ENCODE data around the gene SUMO2.
"Not testable (repeated sequence)": the region's sequence is repeated elsewhere in the genome, so short reads cannot be mapped to it uniquely, and the experiment has no call there.

Gene SUMO2

GRCh38 chr17:75151930-75152329 lies 30.8 kb downstream of the SUMO2 start:
- DNase-seq (ENCODE audit: insufficient read length, low spot score) (no peak), FAIRE-seq (no peak)

DNA sequence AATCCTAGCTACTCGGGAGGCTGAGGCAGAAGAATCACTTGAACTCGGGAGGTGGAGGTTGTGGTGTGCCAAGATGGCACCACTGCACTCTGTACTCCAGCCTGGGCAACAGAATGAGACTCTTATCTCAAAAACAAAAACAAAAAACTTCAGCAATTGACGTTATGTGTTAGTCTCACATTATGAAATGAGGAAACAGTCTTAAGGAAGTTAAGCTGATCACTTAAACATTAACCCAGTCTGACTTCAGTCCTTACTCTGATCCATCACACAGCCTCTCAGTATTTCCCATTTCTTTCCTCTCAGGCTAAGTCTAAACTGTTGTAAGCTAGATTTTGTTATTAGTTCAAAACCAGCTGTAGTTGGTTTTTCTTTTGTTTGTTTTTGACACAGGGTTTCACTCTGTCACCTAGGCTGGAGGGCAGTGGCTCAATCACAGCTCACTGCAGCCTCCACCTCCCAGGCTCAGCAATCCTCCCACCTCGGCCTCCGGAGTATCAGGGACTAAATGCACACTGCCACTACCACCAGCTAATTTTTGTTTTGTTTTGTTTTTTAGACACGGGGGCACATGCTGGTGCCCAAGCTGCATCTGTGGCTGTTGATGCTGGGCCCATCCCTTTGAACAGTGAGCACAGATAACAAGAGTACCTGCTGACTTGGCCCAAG lies 34.7 kb downstream of the SUMO2 start:
- DNase-seq (ENCODE audit: insufficient read length, low spot score) (no peak), FAIRE-seq (peak; percentile 56)

DNA sequence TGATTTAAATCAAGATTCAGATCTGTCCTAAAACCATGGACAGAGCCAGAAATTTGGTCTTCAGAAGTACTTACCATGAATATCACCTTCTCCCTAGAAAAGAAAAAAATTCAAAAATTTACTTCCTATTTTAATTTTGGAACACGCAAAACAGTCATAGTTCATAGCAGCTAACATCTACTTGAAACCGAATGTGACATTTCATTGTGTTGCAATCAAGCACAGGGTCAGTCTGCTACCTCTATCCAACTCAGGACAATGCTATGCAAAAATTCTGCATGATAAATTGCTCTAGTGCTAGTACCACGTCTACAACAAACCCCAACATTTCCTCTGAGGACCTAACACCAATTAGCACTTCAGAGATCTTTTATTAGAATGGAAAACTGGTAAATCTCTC lies 36.2 kb downstream of the SUMO2 start:
- FAIRE-seq = no peak
- DNase-seq (ENCODE audit: insufficient read length, low spot score) = no peak

- FAIRE-seq = no peak
- no peak for DNase-seq (ENCODE audit: insufficient read length, low spot score)
Observed at GRCh38 chr17:75144816-75145512, 37.8 kb downstream of the SUMO2 start.

GRCh38 chr17:75142236-75142971 lies 40.4 kb downstream of the SUMO2 start:
- DNase-seq (ENCODE audit: insufficient read length, low spot score) = no peak
- no peak for FAIRE-seq

GRCh38 chr17:75138519-75138918 lies 44.2 kb downstream of the SUMO2 start:
- FAIRE-seq (no peak), DNase-seq (ENCODE audit: insufficient read length, low spot score) (no peak)

DNA sequence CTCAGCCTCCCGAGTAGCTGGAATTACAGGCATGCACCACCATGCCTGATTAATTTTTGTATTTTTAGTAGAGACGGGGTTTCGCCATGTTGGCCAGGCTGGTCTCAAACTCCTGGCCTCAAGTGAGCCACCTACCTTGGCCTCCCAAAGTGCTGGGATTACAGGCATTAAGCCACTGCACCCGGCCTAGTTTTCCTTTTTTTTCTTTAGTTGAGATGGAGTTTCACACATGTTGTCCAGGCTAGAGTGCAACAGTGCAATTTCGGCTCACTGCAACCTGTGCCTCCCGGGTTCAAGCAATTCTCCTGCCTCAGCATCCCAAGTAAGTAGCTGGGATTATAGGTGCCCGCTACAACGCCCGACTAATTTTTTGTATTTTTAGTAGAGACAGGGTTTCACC lies 45.0 kb downstream of the SUMO2 start:
- DNase-seq (ENCODE audit: insufficient read length, low spot score); FAIRE-seq: not testable (repeated sequence)

GRCh38 chr17:75135946-75136345 lies 46.8 kb downstream of the SUMO2 start:
- no peak for FAIRE-seq
- DNase-seq (ENCODE audit: insufficient read length, low spot score) = no peak

GRCh38 chr17:75135452-75135851 lies 47.3 kb downstream of the SUMO2 start:
- DNase-seq (ENCODE audit: insufficient read length, low spot score) (no peak), FAIRE-seq (no peak)

GRCh38 chr17:75133607-75134347 lies 49.0 kb downstream of the SUMO2 start:
- DNase-seq (ENCODE audit: insufficient read length, low spot score); FAIRE-seq: not testable (repeated sequence)

- FAIRE-seq = no peak
- no peak for DNase-seq (ENCODE audit: insufficient read length, low spot score)
Observed at GRCh38 chr17:75133001-75133400, 49.8 kb downstream of the SUMO2 start.

DNA sequence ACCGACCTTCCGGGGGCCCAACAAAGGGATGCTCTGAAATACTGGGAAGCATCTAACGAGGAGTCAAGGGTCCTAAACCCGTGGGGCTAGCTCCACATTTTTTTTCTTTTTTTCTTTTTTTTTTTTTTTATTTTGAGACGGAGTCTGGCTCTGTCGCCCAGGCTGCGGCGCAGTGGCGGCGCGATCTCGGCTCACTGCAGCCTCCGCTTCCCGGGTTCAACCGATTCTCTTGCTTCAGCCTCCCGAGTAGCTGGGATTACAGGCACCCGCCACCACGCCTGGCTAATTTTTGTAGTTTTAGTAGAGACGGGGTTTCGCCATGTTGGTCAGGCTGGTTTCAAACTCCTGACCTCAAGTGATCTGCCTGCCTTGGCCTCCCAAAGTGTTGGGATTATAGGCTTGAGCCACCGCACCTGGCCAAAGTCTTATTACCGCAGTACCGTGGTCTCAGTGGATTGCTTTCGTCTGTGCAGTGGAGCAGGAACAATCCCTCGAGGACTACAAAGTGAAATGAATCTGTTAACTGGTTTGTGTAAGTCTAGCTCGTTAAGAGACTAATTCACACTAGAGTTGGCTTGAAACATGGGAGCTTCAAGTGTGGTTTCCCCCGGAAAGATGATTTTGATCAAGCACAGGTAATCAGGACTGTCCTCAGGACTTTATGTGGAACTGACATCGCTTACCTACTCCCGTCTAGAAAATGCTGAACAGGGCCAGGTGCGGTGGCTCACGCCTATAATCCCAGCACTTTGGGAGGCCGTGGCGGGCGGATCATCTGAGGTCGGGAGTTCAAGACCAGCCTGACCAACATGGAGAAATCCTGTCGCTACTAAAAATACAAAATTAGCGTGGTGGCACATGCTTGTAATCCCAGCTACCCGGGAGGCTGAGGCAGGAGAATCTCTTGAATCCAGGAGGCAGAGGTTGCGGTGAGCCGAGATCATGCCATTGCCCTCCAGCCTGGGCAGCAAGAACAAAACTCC lies 50.5 kb downstream of the SUMO2 start:
- FAIRE-seq; DNase-seq (ENCODE audit: insufficient read length, low spot score): not testable (repeated sequence)

GRCh38 chr17:75131278-75132017 lies 51.3 kb downstream of the SUMO2 start, which contains the start of gene NT5C:
Gene NT5C (minus strand): TSS chr17:75131742. CDS start chr17:75131707, 35 bp downstream.
- DNase-seq (ENCODE audit: insufficient read length, low spot score) = peak; percentile 93
- FAIRE-seq = peak; percentile 75

DNA sequence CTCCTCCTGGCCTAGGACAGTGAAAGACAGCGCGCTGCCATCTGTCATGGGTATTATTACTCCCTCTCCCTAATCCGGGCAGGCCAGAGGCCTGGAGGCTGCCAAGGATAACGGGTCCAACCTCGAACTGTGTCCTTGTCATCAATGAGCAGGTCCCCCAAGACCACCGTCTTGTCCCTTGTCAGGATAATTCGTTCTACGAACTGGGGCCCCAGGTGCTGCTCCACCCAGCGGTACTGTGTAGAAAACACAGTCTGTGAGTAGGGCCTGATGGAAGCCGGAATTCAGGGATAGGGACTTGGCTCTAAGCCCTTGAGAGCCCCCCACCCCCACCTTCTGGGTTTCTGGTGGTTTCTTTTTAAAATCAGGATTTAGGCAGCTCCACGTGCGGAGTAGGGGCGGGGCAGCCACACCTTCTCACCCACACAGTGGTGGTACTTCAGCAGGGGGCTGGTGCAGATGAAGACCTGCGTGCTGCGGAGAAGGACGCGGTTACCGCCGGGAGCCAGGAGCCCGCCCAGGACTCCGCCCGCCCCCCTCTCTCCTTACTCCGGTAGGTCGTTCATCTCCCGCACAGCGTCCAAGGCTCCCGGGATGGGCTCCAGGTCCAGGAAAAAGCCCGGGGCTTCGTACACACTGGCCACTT lies 52.0 kb downstream of the SUMO2 start:
- FAIRE-seq (no peak), DNase-seq (ENCODE audit: insufficient read length, low spot score) (no peak)

DNA sequence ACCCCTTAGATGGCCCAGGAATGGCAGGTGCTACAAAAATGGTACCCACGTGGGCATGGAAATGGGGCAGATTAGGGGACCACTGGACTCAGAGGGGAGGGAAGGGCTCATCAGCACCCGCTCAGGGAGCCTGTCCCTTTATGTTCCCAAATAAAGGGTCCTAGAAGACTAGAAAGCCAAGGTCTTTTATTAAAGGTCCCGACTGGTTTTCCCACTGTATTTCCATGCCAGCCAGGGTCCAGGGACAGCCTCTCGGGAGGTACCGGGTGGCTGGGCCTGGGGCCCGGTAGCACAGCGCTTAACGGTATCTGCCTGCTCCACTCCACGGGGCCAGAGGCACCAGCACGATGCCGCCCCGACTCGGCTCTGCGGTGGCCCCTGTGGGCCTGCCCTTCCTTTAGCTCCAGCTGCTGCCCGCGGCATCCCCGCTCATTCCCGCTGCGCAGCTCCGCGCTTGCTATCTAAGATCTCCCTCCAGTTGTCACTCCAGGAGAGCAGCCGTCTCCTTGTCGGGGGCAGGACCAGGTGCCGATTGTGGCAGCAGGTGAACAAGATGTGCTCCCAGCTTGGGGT lies 52.6 kb downstream of the SUMO2 start:
- DNase-seq (ENCODE audit: insufficient read length, low spot score) (no peak), FAIRE-seq (no peak)

GRCh38 chr17:75129576-75129975 lies 53.2 kb downstream of the SUMO2 start:
- FAIRE-seq = no peak
- no peak for DNase-seq (ENCODE audit: insufficient read length, low spot score)

DNA sequence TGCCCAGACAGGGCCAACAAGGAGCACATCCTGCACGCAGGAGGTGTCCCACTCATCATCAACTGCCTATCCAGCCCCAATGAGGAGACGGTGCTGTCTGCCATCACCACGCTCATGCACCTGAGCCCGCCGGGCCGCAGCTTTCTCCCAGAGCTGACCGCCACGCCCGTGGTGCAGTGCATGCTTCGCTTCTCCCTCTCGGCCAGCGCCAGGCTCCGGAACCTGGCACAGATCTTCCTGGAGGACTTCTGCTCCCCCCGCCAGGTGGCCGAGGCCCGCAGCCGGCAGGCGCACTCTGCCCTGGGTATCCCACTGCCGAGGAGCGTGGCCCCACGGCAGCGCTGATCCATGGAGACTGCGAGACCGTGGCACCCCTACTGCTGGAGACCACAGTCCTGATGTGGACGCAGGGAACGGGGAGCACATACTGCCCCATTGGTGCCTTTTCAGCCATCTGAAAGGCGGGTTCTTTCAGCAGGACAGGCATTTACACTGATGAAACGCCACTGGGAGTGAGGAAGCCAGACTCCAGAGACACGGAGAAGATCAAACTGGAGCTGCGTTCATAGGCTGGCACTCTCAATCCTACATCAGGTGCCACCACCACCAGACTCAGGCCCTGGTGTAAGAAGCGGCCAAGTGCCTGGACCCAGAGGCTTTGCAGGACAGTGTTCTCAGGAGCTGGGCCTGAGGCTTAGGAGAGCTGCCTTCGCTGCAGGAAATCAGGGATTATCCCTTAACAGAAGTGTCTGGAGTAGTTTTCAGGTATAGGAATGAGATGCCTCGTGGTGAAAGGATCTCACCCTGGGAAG lies 53.9 kb downstream of the SUMO2 start:
- DNase-seq (ENCODE audit: insufficient read length, low spot score) = no peak
- FAIRE-seq = no peak

Data from GM19239 (cell line).